K562 (cell line): Measurements from ENCODE around the gene MTF1. TPM values are rescaled to one million over a fixed set of nuclear protein-coding genes. Genes with fewer than 3 reads are reported as not detected.

ENCODE experiments used
- ATAC-seq: fragments of 200-7000 bp; cut with Tn5 transposase; 3 replicates; pipeline ENCODE4 v1.9.1; 2020; ENCODE audit warnings: moderate library complexity
- BruUV-seq: library from RNA; stranded (reverse); fragments of 400-500 nt; replicated peaks from 2 replicates; lab custom pipeline; 2021; lab: Mats Ljungman, UMichigan
- CTCF ChIA-PET: fragments of 300-600 bp; formaldehyde crosslinking; extraction: SDS; loops from one replicate; lab custom pipeline; 2021; ENCODE audit warnings: low intra/inter-chr PET ratio; lab: Yijun Ruan, JAX
- POLR2A ChIA-PET: fragments of 300-600, 350-650 bp; sonication (Branson Sonifier 250); formaldehyde crosslinking; extraction: SDS; loops from one replicate; lab custom pipeline; 2021; ENCODE audit warnings: antibody characterized with exemption, inconsistent platforms; lab: Yijun Ruan, JAX
- DNase-seq, 4 experiments: peaks; one replicate each; pipeline versions ENCODE4 v3.0.0 to v3.0.0-alpha.2; 2011 to 2018; ENCODE audit warnings: low spot score in 3 of 4, mixed read lengths in 3 of 4; ENCODE audit errors: extremely low read depth in 1 of 4
- FAIRE-seq: peaks from 2 replicates; lab custom pipeline; 2011; peaks lifted over from hg19 to GRCh38; lab: Jason Lieb, UNC
- H2AFZ ChIP-seq: 2 replicates; pipeline ENCODE4 v1.6.0; 2011; ENCODE audit warnings: low read depth, low read length, control low read depth, inconsistent platforms
- H3K27ac ChIP-seq: fragments of 200-600 bp; 3 replicates; pipeline ENCODE4 v1.8.0; 2011; ENCODE audit warnings: low read depth, mild to moderate bottlenecking, control low read depth, inconsistent platforms, low read length, moderate library complexity, mixed read lengths; ENCODE audit errors: extremely low read depth
- H3K27me3 ChIP-seq, 2 experiments: fragments of 300-600 bp in 1 of 2; 2 replicates in 1 of 2; 3 replicates in 1 of 2; pipeline versions ENCODE4 v1.6.0 to v1.8.0; 2011; ENCODE audit warnings: inconsistent platforms in 2 of 2, low read length in 2 of 2, mild to moderate bottlenecking in 1 of 2, mixed read lengths in 1 of 2, moderate library complexity in 1 of 2; ENCODE audit not compliant: control insufficient read depth in 2 of 2, insufficient read depth in 2 of 2
- H3K36me3 ChIP-seq: fragments of 300-600 bp; 3 replicates; pipeline ENCODE4 v1.8.0; 2011; ENCODE audit warnings: mild to moderate bottlenecking, low read length, inconsistent platforms; ENCODE audit not compliant: control insufficient read depth, insufficient read depth
- H3K4me1 ChIP-seq, 2 experiments: fragments of 200-600 bp in 1 of 2; replicated peaks in 1 of 2; 2 replicates in 1 of 2; 3 replicates in 1 of 2; pipeline versions ENCODE4 v1.5.1 to v1.8.0; 2011; ENCODE audit warnings: inconsistent platforms in 2 of 2, low read length in 2 of 2, mild to moderate bottlenecking in 1 of 2, mixed read lengths in 1 of 2, moderate library complexity in 1 of 2; ENCODE audit not compliant: control insufficient read depth in 2 of 2, insufficient read depth in 2 of 2
- H3K4me2 ChIP-seq: 2 replicates; pipeline ENCODE4 v1.6.1; 2011; ENCODE audit warnings: low read length, control low read depth, inconsistent platforms, mixed read lengths; ENCODE audit not compliant: insufficient read depth
- H3K4me3 ChIP-seq: fragments of 200-600 bp; sonication (generic), shearing (Covaris generic); 2 replicates; pipeline ENCODE4 v1.5.1; 2016; ENCODE audit warnings: control low read depth, inconsistent platforms
- H3K79me2 ChIP-seq: fragments of 200-600 bp; 3 replicates; pipeline ENCODE4 v1.8.0; 2011; ENCODE audit warnings: low read length, inconsistent platforms; ENCODE audit not compliant: control insufficient read depth, insufficient read depth
- H3K9ac ChIP-seq, 2 experiments: 2 replicates each; pipeline versions ENCODE4 v1.6.0 to v1.6.1; 2011; ENCODE audit warnings: low read depth in 2 of 2, low read length in 2 of 2, control low read depth in 1 of 2, inconsistent platforms in 1 of 2, mild to moderate bottlenecking in 1 of 2, mixed read lengths in 1 of 2; ENCODE audit not compliant: insufficient read depth in 1 of 2
- H3K9me1 ChIP-seq: one replicate; pipeline ENCODE4 v1.6.0; 2011; ENCODE audit warnings: inconsistent platforms, mild to moderate bottlenecking, low read length, moderate library complexity; ENCODE audit not compliant: control insufficient read depth, insufficient read depth
- H3K9me3 ChIP-seq: replicated peaks from 2 replicates; pipeline ENCODE4 v1.5.1; 2011; ENCODE audit warnings: low read depth, low read length, inconsistent platforms; ENCODE audit not compliant: control insufficient read depth, insufficient read depth
- H4K20me1 ChIP-seq: replicated peaks from 2 replicates; pipeline ENCODE4 v1.6.1; 2011; ENCODE audit warnings: low read length, inconsistent platforms, mixed read lengths; ENCODE audit not compliant: control insufficient read depth, insufficient read depth
- BRD9 ChIP-seq: fragments of 450-650 bp; IDR thresholded peaks from 2 replicates; pipeline ENCODE4 v1.6.1; 2018; ENCODE audit warnings: low read depth; ENCODE audit not compliant: partially characterized antibody
- CTBP1 ChIP-seq: fragments of 450-650 bp; IDR thresholded peaks from 2 replicates; pipeline ENCODE4 v1.6.1; 2016; ENCODE audit warnings: borderline replicate concordance
- DDX20 ChIP-seq: fragments of 450-650 bp; IDR thresholded peaks from 2 replicates; pipeline ENCODE4 v1.6.1; 2016; ENCODE audit warnings: missing genetic modification characterization, low read depth, mild to moderate bottlenecking, missing compliant biosample characterization, moderate library complexity
- ELF1 ChIP-seq: fragments of 200-800 bp; sonication (Bioruptor generic); IDR thresholded peaks from 2 replicates; pipeline ENCODE4 v1.6.1; 2016; ENCODE audit warnings: missing genetic modification characterization, missing compliant biosample characterization
- EP400 ChIP-seq: fragments of 450-650 bp; IDR thresholded peaks from 2 replicates; pipeline ENCODE4 v1.6.1; 2017; ENCODE audit warnings: antibody characterized with exemption, mild to moderate bottlenecking, moderate library complexity
- FOSL1 ChIP-seq: fragments of 200-800 bp; sonication (Bioruptor generic); conservative IDR thresholded peaks from 2 replicates; pipeline ENCODE4 v1.6.1; 2016; ENCODE audit warnings: missing genetic modification characterization, missing compliant biosample characterization
- FUS ChIP-seq: fragments of 200-400 bp; formaldehyde crosslinking; optimal IDR thresholded peaks from 2 replicates; pipeline ENCODE3; 2017; ENCODE audit warnings: low read depth, low read length
- HIVEP1 ChIP-seq: fragments of 250-450 bp; sonication (Bioruptor Pico); IDR thresholded peaks from 2 replicates; pipeline ENCODE4 v1.4.0; 2020; ENCODE audit warnings: mild to moderate bottlenecking
- U2AF1 ChIP-seq: fragments of 200-400 bp; formaldehyde crosslinking; optimal IDR thresholded peaks from 2 replicates; pipeline ENCODE3; 2017; ENCODE audit warnings: mild to moderate bottlenecking, low read depth, low read length, moderate library complexity
- ZFPM2 ChIP-seq: fragments of 250-450 bp; sonication (Bioruptor Pico); IDR thresholded peaks from 2 replicates; pipeline ENCODE4 v1.5.1; 2022; ENCODE audit warnings: mild to moderate bottlenecking
- WGBS: fragments of 100-300 bp; shearing (Covaris generic); methylation state at CpG from one replicate; pipeline ENCODE4 v1.1.6; 2016; ENCODE audit warnings: low coverage, mixed read lengths; ENCODE audit not compliant: insufficient coverage; ENCODE audit errors: missing lambda C conversion rate; 5-methylcytosine and 5-hydroxymethylcytosine counted together
- in situ Hi-C: fragments of 300-500 bp; cut with MboI; formaldehyde crosslinking; loops from 4 replicates; pipeline ENCODE4 v1.15.0; 2018; ENCODE audit warnings: inconsistent platforms, mixed read lengths
- intact Hi-C: fragments of 100-400 bp; cut with micrococcal nuclease; formaldehyde crosslinking; loops from 2 replicates; pipeline ENCODE4 v1.14.2; 2022
- polyA plus RNA-seq, 8 experiments: library from polyadenylated mRNA; depleted of rRNA in 4 of 8; stranded (reverse) in 5 of 8; unstranded in 3 of 8; fragments of >200 nt; fragmentation: Nextera tagmentation in 2 of 8; fragmentation: Illumina TruSeq in 1 of 8; extraction: Ambion mirVana in 2 of 8; extraction: Trizol in 1 of 8; gene quantifications; 2 replicates each; pipeline versions ENCODE4 v1.2.1 to v1.2.3, GENCODE V29; 2011 to 2014; ENCODE audit warnings: inconsistent platforms in 1 of 8, missing spikeins in 1 of 8
- total RNA-seq, 7 experiments: library from RNA; depleted of rRNA in 6 of 7; stranded (reverse); fragments of >200 nt in 6 of 7; fragmentation: Illumina TruSeq in 2 of 7; extraction: Trizol in 2 of 7; gene quantifications; 2 replicates each; pipeline versions ENCODE4 v1.2.1 to v1.2.3, GENCODE V29; 2011 to 2021; ENCODE audit warnings: low replicate concordance in 1 of 7

The MTF1 gene
- total and polyA plus RNA-seq, 9 of the 15 experiments (the other 6 are each of a cell fraction or from before 2014, with no cell fraction given): 1.1 to 12.2 (median 4.3) TPM

GRCh38 chr1:37850352-37850955 is 8.9 kb downstream of the MTF1 start:
- in situ Hi-C loops: no loop called here
- no peak overlapping the region for H3K27ac ChIP-seq
- no peaks in the 10 kb centered on the region for H3K27me3 ChIP-seq
- intact Hi-C loops: no loop called here
- DNase-seq (no peak), FAIRE-seq (no peak), ATAC-seq (no peak)
- TF ChIP-seq EP400 (no peak), ELF1 (no peak), CTBP1 (no peak), FUS (no peak), BRD9 (no peak), FOSL1 (no peak), HIVEP1 (CRISPR knock-in tag) (no peak), U2AF1 (no peak), ZFPM2 (no peak), DDX20 (no peak)
- peaks cover 62% of the 10 kb centered on the region for H3K79me2 ChIP-seq
- ChIA-PET CTCF (no interaction called here), POLR2A (interaction anchor here (0.6 to 1.4 kb wide), 7 partner anchors 9 to 160 kb away, joined by 3 to 7 read pairs (median 4); partner anchors contain the start of gene MTF1)
- no peak overlapping the region for H3K4me2 ChIP-seq
- 81% methylated on average over 6 of the region's 6 CpGs for WGBS
- no TSS peak for BruUV-seq
- no peak overlapping the region for H2AFZ ChIP-seq
- no peak overlapping the region for H3K9ac ChIP-seq
- H3K4me1 ChIP-seq: peaks cover 6 to 28% of the 10 kb centered on the region in 2 experiments; a peak in 4 of 5 replicates
- H4K20me1 ChIP-seq: 0 out of 2 replicates have a peak, but pooled peaks cover 7% of the 10 kb centered on the region
- no peaks in the 10 kb centered on the region for H3K9me1 ChIP-seq
- H3K9me3 ChIP-seq: no peaks in the 10 kb centered on the region
- no peak overlapping the region for H3K4me3 ChIP-seq
- peaks cover 41% of the 10 kb centered on the region; the same call in 2 of the 3 replicates for H3K36me3 ChIP-seq
